SKM-1 (cell line): ENCODE data around the gene TUBG1.
"Not testable (repeated sequence)": the region's sequence is repeated elsewhere in the genome, so short reads cannot be mapped to it uniquely, and the experiment has no call there.

Experiments used
- DNase-seq: peaks from one replicate; lab custom pipeline; 2025; ENCODE audit not compliant: unreplicated experiment; lab: John Stamatoyannopoulos, UW

Gene TUBG1

GRCh38 chr17:42623271-42623670 lies 13.8 kb downstream of the TUBG1 start:
- DNase-seq, result no peak

GRCh38 chr17:42623732-42624596 lies 14.5 kb downstream of the TUBG1 start:
- DNase-seq, result no peak

GRCh38 chr17:42627032-42627764 lies 17.7 kb downstream of the TUBG1 start:
- DNase-seq, result not testable (repeated sequence)

GRCh38 chr17:42629411-42630009 lies 20.0 kb downstream of the TUBG1 start:
- no peak for DNase-seq

- no peak for DNase-seq
Observed at GRCh38 chr17:42632949-42633444, 23.5 kb downstream of the TUBG1 start.

GRCh38 chr17:42639525-42640113 lies 30.1 kb downstream of the TUBG1 start:
- DNase-seq, result no peak

- DNase-seq, result no peak
Observed at GRCh38 chr17:42640121-42640520, 30.6 kb downstream of the TUBG1 start.

GRCh38 chr17:42642336-42642735 lies 32.9 kb downstream of the TUBG1 start:
- no peak for DNase-seq

GRCh38 chr17:42647778-42648177 lies 38.3 kb downstream of the TUBG1 start:
- no peak for DNase-seq

GRCh38 chr17:42651392-42651791 lies 41.9 kb downstream of the TUBG1 start:
- DNase-seq, result no peak

- DNase-seq, result no peak
Observed at GRCh38 chr17:42653179-42654124, 44.0 kb downstream of the TUBG1 start.

- no peak for DNase-seq
Observed at GRCh38 chr17:42655528-42655927, 46.0 kb downstream of the TUBG1 start.

GRCh38 chr17:42657824-42658588 lies 48.5 kb downstream of the TUBG1 start:
- no peak for DNase-seq

GRCh38 chr17:42659079-42659931 lies 49.8 kb downstream of the TUBG1 start, which contains the start of gene TUBG2:
TUBG2 (plus strand) TSS chr17:42659284; CDS start chr17:42659504, 220 bp downstream.
- peak; percentile 48 for DNase-seq

GRCh38 chr17:42659932-42660274 lies 50.4 kb downstream of the TUBG1 start:
- DNase-seq, result not testable (repeated sequence)

- no peak for DNase-seq
Observed at GRCh38 chr17:42660692-42661345, 51.3 kb downstream of the TUBG1 start.
